Lower leg skin (tissue), 3 donors: ENCODE data around the gene CHIT1.
A peak's percentile ranks its signal among the peaks of the same experiment; 100 is the strongest.

Experiments used
- POLR2A ChIP-seq, 2 donors: fragments of 450-650 bp; IDR thresholded peaks; one replicate each; pipeline ENCODE4 v1.6.1; 2016 to 2017; ENCODE audit warnings: antibody characterized with exemption in 2 of 2, mild to moderate bottlenecking in 1 of 2, moderate library complexity in 1 of 2
- TF ChIP-seq, protein P1 (sequence below), 3 donors: fragments of 450-650 bp; IDR thresholded peaks; one replicate each; pipeline ENCODE4 v1.5.1; 2016; ENCODE audit warnings: antibody characterized with exemption in 3 of 3, mild to moderate bottlenecking in 3 of 3, moderate library complexity in 2 of 3

DNA sequence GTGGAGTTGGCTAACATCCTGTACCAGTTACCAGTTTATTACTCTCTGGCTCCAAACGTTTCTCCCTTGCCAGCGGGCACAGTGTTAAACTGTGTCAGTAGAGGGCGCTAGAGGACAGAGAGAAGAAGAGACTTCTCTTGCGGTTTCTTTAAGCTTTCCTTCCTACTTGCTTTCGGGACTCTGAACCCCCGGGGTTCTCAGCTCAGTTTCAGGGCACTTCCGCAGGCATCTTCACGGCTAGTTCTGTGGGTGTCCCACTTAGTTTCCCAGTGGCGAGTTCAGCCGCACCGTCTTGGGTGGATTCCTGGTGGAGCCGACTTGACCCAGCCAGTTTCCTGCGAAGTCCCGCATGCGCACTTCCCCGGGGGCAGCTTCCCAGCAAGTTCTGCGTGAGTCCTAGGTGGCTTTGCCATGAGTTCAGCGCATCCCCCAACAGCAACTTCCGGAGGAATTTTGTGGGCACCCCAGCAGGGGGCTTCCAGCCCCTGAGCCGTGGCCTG, 37.9 kb upstream of the CHIT1 start:
- TF ChIP-seq, protein P1, sequence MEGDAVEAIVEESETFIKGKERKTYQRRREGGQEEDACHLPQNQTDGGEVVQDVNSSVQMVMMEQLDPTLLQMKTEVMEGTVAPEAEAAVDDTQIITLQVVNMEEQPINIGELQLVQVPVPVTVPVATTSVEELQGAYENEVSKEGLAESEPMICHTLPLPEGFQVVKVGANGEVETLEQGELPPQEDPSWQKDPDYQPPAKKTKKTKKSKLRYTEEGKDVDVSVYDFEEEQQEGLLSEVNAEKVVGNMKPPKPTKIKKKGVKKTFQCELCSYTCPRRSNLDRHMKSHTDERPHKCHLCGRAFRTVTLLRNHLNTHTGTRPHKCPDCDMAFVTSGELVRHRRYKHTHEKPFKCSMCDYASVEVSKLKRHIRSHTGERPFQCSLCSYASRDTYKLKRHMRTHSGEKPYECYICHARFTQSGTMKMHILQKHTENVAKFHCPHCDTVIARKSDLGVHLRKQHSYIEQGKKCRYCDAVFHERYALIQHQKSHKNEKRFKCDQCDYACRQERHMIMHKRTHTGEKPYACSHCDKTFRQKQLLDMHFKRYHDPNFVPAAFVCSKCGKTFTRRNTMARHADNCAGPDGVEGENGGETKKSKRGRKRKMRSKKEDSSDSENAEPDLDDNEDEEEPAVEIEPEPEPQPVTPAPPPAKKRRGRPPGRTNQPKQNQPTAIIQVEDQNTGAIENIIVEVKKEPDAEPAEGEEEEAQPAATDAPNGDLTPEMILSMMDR (IDR thresholded peaks at IDR 0.05), result peak in 1 of 3 donors; percentile 60
- no peak for TF ChIP-seq POLR2A (IDR thresholded peaks at IDR 0.05)
